Measurements from ENCODE around the gene DCPS.

DCPS gene

GRCh38 chr11:126317756-126318573, 14.1 kb downstream of the DCPS start:
- TF ChIP-seq CTCF (conservative IDR thresholded peaks at IDR 0.05; ENCODE audit: low read depth, low read length), result no peak
- H3K36me3 ChIP-seq (ENCODE audit: insufficient read depth), result no peaks in the 10 kb centered on the region
- no peak overlapping the region for H3K9ac ChIP-seq
- no peaks in the 10 kb centered on the region for H4K20me1 ChIP-seq (ENCODE audit: insufficient read depth)
- H3K27me3 ChIP-seq (ENCODE audit: insufficient read depth, low read depth), result no peaks in the 10 kb centered on the region
- H3K4me3 ChIP-seq (IDR thresholded peaks at IDR 0.05; ENCODE audit: insufficient read depth, low read depth, low read length), result no peak overlapping the region
- H3K79me2 ChIP-seq (ENCODE audit: insufficient read depth, low read depth), result no peaks in the 10 kb centered on the region; the same call in 1 of the 2 replicates
- H3K27ac ChIP-seq, result peak overlapping the region; percentile 63
- H2AFZ ChIP-seq (ENCODE audit: low read depth), result no peak overlapping the region
- peak overlapping the region; percentile 72 for H3K4me2 ChIP-seq
- H3K4me1 ChIP-seq (ENCODE audit: low read depth, poor library complexity, severe bottlenecking), result peaks cover 54% of the 10 kb centered on the region

GRCh38 chr11:126318574-126319373, 14.9 kb downstream of the DCPS start:
- H2AFZ ChIP-seq (ENCODE audit: low read depth), result no peak overlapping the region
- no peaks in the 10 kb centered on the region for H3K27me3 ChIP-seq (ENCODE audit: insufficient read depth, low read depth)
- peak overlapping the region; percentile 63 for H3K27ac ChIP-seq
- H3K36me3 ChIP-seq (ENCODE audit: insufficient read depth), result no peaks in the 10 kb centered on the region
- H3K9ac ChIP-seq, result no peak overlapping the region
- no peaks in the 10 kb centered on the region; the same call in 1 of the 2 replicates for H3K79me2 ChIP-seq (ENCODE audit: insufficient read depth, low read depth)
- H3K4me1 ChIP-seq (ENCODE audit: low read depth, poor library complexity, severe bottlenecking), result peaks cover 46% of the 10 kb centered on the region
- H3K4me2 ChIP-seq, result peak overlapping the region; percentile 72
- no peaks in the 10 kb centered on the region for H4K20me1 ChIP-seq (ENCODE audit: insufficient read depth)
- TF ChIP-seq CTCF (conservative IDR thresholded peaks at IDR 0.05; ENCODE audit: low read depth, low read length), result no peak
- H3K4me3 ChIP-seq (IDR thresholded peaks at IDR 0.05; ENCODE audit: insufficient read depth, low read depth, low read length), result no peak overlapping the region

- peaks cover 40% of the 10 kb centered on the region for H3K4me1 ChIP-seq (ENCODE audit: low read depth, poor library complexity, severe bottlenecking)
- no peak overlapping the region; the same call in 1 of the 2 replicates for H3K27ac ChIP-seq
Observed at GRCh38 chr11:126319374-126319740, 15.5 kb downstream of the DCPS start.

GRCh38 chr11:126322996-126323395, 19.1 kb downstream of the DCPS start:
- no peak overlapping the region for H3K27ac ChIP-seq
- no peak overlapping the region for H3K9ac ChIP-seq

More at GRCh38 chr11:126319374-126319740, 15.5 kb downstream of the DCPS start:
- H3K36me3 ChIP-seq (ENCODE audit: insufficient read depth), result no peaks in the 10 kb centered on the region
- H3K4me2 ChIP-seq, result peak overlapping the region; percentile 72; the same call in 1 of the 2 replicates
- H3K27me3 ChIP-seq (ENCODE audit: insufficient read depth, low read depth), result no peaks in the 10 kb centered on the region
- H4K20me1 ChIP-seq (ENCODE audit: insufficient read depth), result no peaks in the 10 kb centered on the region
- no peak overlapping the region for H3K9ac ChIP-seq
- no peak overlapping the region for H3K4me3 ChIP-seq (IDR thresholded peaks at IDR 0.05; ENCODE audit: insufficient read depth, low read depth, low read length)
- no peak for TF ChIP-seq CTCF (conservative IDR thresholded peaks at IDR 0.05; ENCODE audit: low read depth, low read length)
- H3K79me2 ChIP-seq (ENCODE audit: insufficient read depth, low read depth), result no peaks in the 10 kb centered on the region; the same call in 1 of the 2 replicates
- no peak overlapping the region for H2AFZ ChIP-seq (ENCODE audit: low read depth)

More at GRCh38 chr11:126322996-126323395, 19.1 kb downstream of the DCPS start:
- H3K27me3 ChIP-seq (ENCODE audit: insufficient read depth, low read depth), result no peaks in the 10 kb centered on the region
- no peak for TF ChIP-seq CTCF (conservative IDR thresholded peaks at IDR 0.05; ENCODE audit: low read depth, low read length)
- H3K4me3 ChIP-seq (IDR thresholded peaks at IDR 0.05; ENCODE audit: insufficient read depth, low read depth, low read length), result no peak overlapping the region
- H2AFZ ChIP-seq (ENCODE audit: low read depth), result no peak overlapping the region
- H3K36me3 ChIP-seq (ENCODE audit: insufficient read depth), result no peaks in the 10 kb centered on the region
- H3K4me1 ChIP-seq (ENCODE audit: low read depth, poor library complexity, severe bottlenecking), result peaks cover 22% of the 10 kb centered on the region
- H3K79me2 ChIP-seq (ENCODE audit: insufficient read depth, low read depth), result no peaks in the 10 kb centered on the region; the same call in 1 of the 2 replicates
- H4K20me1 ChIP-seq (ENCODE audit: insufficient read depth), result no peaks in the 10 kb centered on the region
- no peak overlapping the region for H3K4me2 ChIP-seq
